WI38 (cell line): ENCODE data around the gene MEMO1.

Experiments
- H3K4me3 ChIP-seq: 2 replicates; pipeline ENCODE4 v1.5.1; 2011; ENCODE audit warnings: low read depth, mild to moderate bottlenecking, control low read depth, low read length
- TF ChIP-seq, protein P1 (sequence below): IDR thresholded peaks from 2 replicates; pipeline ENCODE4 v1.5.1; 2012; ENCODE audit warnings: low read depth, mild to moderate bottlenecking, control low read depth, low read length

MEMO1 gene

DNA sequence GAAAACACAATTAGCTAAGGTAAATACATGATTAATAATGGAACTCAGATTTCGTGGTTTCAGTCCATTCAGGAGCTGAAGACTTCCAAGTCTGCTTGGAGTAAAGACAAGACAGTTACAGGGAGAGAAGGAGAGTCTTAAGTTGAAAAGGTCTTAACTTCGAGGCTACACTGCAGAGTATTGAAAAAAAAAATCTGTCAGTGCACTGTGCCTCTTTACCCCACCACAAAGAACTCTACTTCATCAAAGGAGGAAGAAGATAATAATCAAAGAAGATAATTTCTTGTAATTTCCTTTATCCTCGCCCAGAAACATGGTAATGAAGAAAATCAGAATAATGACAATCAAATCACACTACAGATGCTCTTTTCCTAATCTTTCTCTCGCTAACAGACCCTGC, 75.4 kb downstream of the MEMO1 start:
- TF ChIP-seq, protein P1, sequence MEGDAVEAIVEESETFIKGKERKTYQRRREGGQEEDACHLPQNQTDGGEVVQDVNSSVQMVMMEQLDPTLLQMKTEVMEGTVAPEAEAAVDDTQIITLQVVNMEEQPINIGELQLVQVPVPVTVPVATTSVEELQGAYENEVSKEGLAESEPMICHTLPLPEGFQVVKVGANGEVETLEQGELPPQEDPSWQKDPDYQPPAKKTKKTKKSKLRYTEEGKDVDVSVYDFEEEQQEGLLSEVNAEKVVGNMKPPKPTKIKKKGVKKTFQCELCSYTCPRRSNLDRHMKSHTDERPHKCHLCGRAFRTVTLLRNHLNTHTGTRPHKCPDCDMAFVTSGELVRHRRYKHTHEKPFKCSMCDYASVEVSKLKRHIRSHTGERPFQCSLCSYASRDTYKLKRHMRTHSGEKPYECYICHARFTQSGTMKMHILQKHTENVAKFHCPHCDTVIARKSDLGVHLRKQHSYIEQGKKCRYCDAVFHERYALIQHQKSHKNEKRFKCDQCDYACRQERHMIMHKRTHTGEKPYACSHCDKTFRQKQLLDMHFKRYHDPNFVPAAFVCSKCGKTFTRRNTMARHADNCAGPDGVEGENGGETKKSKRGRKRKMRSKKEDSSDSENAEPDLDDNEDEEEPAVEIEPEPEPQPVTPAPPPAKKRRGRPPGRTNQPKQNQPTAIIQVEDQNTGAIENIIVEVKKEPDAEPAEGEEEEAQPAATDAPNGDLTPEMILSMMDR, result no peak
- H3K4me3 ChIP-seq, result no peak overlapping the region

DNA sequence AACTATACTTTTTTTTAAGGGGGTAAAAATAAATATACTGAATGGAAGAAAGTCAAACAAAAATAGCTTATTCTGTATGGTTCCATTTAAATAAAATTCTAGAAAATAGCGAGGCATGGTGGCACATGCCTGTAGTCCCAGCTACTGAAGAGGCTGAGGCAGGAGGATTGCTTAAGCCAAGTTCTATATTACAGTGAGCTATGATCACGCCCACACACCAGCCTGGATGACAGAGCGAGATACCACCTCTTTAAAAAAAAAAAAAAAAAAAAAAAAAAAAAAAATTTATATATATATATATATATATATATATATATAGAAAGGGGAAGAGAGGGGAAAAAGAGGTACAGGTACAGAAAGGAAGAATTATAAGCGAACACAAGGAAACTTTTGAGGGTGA, 77.7 kb downstream of the MEMO1 start:
- TF ChIP-seq, protein P1, result no peak
- H3K4me3 ChIP-seq, result no peak overlapping the region

DNA sequence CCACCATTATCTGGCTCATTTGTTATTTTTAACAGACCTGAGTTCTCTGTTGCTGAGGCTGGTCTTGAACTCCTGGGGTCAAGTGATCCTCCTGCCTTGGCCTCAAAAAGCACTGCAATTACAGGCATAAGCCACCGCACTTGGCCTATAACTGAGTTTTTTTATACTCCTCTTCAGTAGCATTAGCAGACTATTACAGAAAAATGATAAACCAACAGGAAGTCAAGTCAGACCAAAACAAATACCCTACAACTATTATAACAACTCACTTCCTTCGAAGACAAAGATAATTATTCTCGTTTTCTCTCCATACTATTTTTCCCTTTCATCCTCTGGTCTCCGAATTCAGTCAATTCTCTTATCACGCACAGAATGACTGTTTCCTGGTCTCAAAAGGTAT, 78.2 kb downstream of the MEMO1 start:
- TF ChIP-seq, protein P1, result no peak
- H3K4me3 ChIP-seq, result no peak overlapping the region

DNA sequence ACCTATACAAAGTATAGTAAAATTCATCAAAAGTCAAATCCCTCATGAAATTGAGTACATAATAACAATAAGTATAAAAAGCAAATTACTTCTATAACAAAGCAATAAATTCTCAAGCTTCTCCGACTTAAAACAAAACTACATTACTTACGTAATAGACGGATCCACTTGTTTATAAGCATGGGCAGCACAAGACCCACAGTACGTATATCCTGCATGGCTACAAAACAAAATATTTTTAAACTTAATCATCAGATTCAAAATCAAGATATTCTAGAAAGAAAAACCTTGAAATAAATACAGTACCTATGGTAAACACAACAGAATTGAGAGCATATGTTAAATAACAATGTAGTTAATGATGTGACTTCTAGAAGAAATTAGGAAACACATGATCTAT, 78.9 kb downstream of the MEMO1 start:
- TF ChIP-seq, protein P1, result no peak
- H3K4me3 ChIP-seq, result no peak overlapping the region

DNA sequence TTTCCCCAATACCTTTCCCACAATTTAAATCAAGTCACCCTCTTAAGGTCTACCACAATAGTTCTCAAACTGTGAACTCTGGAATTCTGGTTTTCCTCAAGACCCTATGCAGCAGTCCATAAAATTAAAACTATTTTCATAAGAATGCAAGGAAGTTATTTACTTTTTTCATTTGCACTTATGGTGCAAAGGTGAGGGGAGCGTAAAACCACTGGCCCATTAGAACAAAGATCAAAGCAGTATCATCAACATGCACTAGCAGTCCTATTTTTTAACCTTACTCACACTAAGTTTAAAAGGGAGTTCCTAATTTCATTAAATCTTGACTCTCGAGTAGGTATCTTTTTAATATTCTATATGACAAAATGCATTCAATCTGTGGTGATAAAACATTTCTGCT, 85.3 kb downstream of the MEMO1 start:
- no peak overlapping the region for H3K4me3 ChIP-seq
- TF ChIP-seq, protein P1, result no peak

DNA sequence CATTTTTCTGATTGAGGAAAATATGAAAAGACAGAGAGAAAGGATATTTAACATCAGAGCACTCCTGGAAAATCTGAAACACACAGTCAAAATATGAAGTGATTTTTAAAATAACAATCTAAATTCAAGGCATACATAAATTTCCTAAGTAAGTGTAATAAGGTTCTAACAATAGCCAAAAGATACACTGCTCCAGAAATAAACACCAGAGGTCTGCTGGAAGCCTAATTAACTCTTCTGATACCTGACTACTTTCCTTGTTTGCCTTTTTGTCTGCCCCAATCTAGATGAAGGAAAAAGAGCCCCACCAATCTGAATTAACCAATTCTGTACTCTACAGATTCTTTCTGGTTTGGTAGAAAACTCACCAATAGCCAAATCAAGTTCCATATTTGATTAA, 87.1 kb downstream of the MEMO1 start:
- H3K4me3 ChIP-seq, result no peak overlapping the region
- TF ChIP-seq, protein P1, result no peak

DNA sequence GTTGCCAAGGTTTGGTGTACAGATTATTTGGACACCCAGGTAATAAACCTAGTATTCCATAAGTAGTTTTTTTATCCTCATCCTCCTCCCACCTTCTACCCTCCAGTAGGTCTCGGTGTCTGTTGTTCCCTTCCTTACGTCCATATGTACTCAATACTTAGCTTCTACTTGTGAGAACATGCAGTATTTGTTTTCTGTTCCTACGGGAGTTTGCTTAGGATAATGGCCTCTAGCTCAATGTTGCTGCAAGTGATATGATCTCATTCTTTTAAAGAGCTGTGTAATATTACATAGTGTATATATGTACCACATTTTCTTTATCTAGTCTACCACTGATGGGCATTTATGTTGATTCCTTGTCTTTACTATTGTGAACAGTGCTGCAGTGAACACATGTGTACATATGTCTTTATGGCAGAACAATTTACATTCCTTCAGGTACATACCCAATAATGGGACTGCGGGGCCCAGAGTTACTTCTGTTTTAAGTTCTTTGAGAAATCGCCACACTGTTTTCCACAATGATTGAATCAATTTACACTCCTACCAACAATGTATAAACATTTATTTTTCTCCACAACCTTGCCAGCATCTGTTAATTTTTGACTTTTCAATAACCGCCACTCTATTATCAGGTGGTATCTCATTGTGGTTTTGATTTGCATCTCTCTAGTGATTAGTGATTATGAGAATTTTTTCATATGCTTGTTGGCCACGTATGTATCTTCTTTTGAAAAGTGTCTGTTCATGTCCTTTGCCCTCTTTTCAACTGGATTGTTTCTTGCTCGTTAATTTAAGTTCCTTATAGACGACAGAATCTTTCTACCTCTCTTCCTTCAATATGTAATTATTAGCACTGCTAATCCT, 88.0 kb downstream of the MEMO1 start:
- TF ChIP-seq, protein P1, result no peak

More for the DNA sequence above, 88.0 kb downstream of the MEMO1 start:
- no peak overlapping the region for H3K4me3 ChIP-seq
